A549 (cell line): Measurements from ENCODE around the gene MOB1A. TPM values are rescaled to one million over a fixed set of nuclear protein-coding genes. Genes with fewer than 3 reads are reported as not detected.
A peak's percentile ranks its signal among the peaks of the same experiment; 100 is the strongest.

Source experiments
- ATAC-seq, 2 experiments: fragments of 200-7000 bp in 1 of 2; fragments of >200 bp in 1 of 2; cut with Nextera tagmentation in 1 of 2; cut with Tn5 transposase in 1 of 2; 3 replicates each; pipeline versions ENCODE4 v1.8.0 to v1.9.1; 2018 to 2020; ENCODE audit warnings: mild to moderate bottlenecking in 1 of 2, moderate library complexity in 1 of 2
- CTCF ChIA-PET: fragments of 300-600 bp; sonication (Branson Sonifier 250); formaldehyde crosslinking; extraction: SDS; loops from one replicate; lab custom pipeline; 2021; ENCODE audit warnings: antibody characterized with exemption, inconsistent platforms; lab: Yijun Ruan, JAX
- POLR2A ChIA-PET: fragments of 350-600 bp; formaldehyde crosslinking; extraction: SDS; loops from one replicate; lab custom pipeline; 2021; ENCODE audit warnings: antibody characterized with exemption, inconsistent platforms; lab: Yijun Ruan, JAX
- DNase-seq, 2 experiments: peaks; one replicate each; pipeline versions ENCODE4 v3.0.0 to v3.0.0-alpha.2; 2011 to 2016; ENCODE audit warnings: low read depth in 1 of 2, low spot score in 1 of 2
- FAIRE-seq: peaks from 2 replicates; lab custom pipeline; 2011; peaks lifted over from hg19 to GRCh38; lab: Jason Lieb, UNC
- H3K27ac ChIP-seq, 2 experiments: fragments of >200 bp; sonication (Bioruptor Twin); formaldehyde crosslinking; 3 replicates each; pipeline ENCODE4 v1.5.1; 2016 to 2017
- H3K4me1 ChIP-seq: fragments of >200 bp; sonication (Bioruptor Twin); formaldehyde crosslinking; 3 replicates; pipeline ENCODE4 v1.6.1; 2016
- H3K4me2 ChIP-seq: fragments of >200 bp; sonication (Bioruptor Twin); formaldehyde crosslinking; 3 replicates; pipeline ENCODE4 v1.6.1; 2016
- H3K4me3 ChIP-seq: fragments of >200 bp; sonication (Bioruptor Twin); formaldehyde crosslinking; 3 replicates; pipeline ENCODE4 v1.5.1; 2016
- H3K9me3 ChIP-seq: fragments of >200 bp; sonication (Bioruptor Twin); formaldehyde crosslinking; 3 replicates; pipeline ENCODE4 v1.6.1; 2016
- CBX2 ChIP-seq: fragments of 200-600 bp; sonication (generic); IDR thresholded peaks from 2 replicates; pipeline ENCODE4 v1.6.1; 2016; ENCODE audit warnings: low read depth, mild to moderate bottlenecking, borderline replicate concordance
- CBX8 ChIP-seq: fragments of 200-600 bp; sonication (generic); IDR thresholded peaks from 2 replicates; pipeline ENCODE4 v1.6.1; 2016
- CEBPB ChIP-seq, 2 experiments: fragments of >200 bp in 1 of 2; sonication (Bioruptor Twin) in 1 of 2; formaldehyde crosslinking in 1 of 2; IDR thresholded peaks; 2 replicates each; pipeline ENCODE4 v1.6.1; 2012 to 2016
- CHD2 ChIP-seq: fragments of 150-350 bp; IDR thresholded peaks from 2 replicates; pipeline ENCODE4 v1.6.1; 2014; ENCODE audit warnings: low read length; ENCODE audit not compliant: partially characterized antibody
- ESRRA ChIP-seq: fragments of 150-350 bp; IDR thresholded peaks from 2 replicates; pipeline ENCODE4 v1.6.1; 2014; ENCODE audit warnings: mild to moderate bottlenecking, low read length, borderline replicate concordance
- FOSB ChIP-seq: fragments of 250-450 bp; sonication (Bioruptor Pico); IDR thresholded peaks from 2 replicates; pipeline ENCODE4 v1.5.0; 2020; ENCODE audit warnings: mild to moderate bottlenecking, moderate library complexity
- HOXA7 ChIP-seq: fragments of 250-450 bp; sonication (Bioruptor Pico); IDR thresholded peaks from 2 replicates; pipeline ENCODE4 v1.5.0; 2020; ENCODE audit warnings: mild to moderate bottlenecking, moderate library complexity
- JUN ChIP-seq, 2 experiments: fragments of >200 bp; sonication (Bioruptor Twin); formaldehyde crosslinking; IDR thresholded peaks; 2 replicates in 1 of 2; 3 replicates in 1 of 2; pipeline ENCODE4 v1.6.1; 2016 to 2017
- KDM5A ChIP-seq: fragments of 200-600 bp; sonication (generic); IDR thresholded peaks from 2 replicates; pipeline ENCODE4 v1.6.1; 2016; ENCODE audit warnings: antibody characterized with exemption, mild to moderate bottlenecking
- MAZ ChIP-seq: fragments of 150-350 bp; IDR thresholded peaks from 2 replicates; pipeline ENCODE4 v1.6.1; 2014; ENCODE audit warnings: antibody characterized with exemption, low read depth, low read length, borderline replicate concordance
- POLR2A ChIP-seq: IDR thresholded peaks from 2 replicates; pipeline ENCODE4 v1.6.1; 2012; ENCODE audit warnings: mild to moderate bottlenecking, low read length
- POLR2AphosphoS2 ChIP-seq: conservative IDR thresholded peaks from 2 replicates; pipeline ENCODE4 v1.6.1; 2012; ENCODE audit warnings: low read length, improper control_type of control experiment, inconsistent platforms
- RAD21 ChIP-seq, 2 experiments: fragments of >200 bp in 1 of 2; sonication (Bioruptor Twin) in 1 of 2; formaldehyde crosslinking in 1 of 2; IDR thresholded peaks in 1 of 2; conservative IDR thresholded peaks in 1 of 2; 2 replicates in 1 of 2; 3 replicates in 1 of 2; pipeline ENCODE4 v1.6.1; 2012 to 2018; ENCODE audit warnings: inconsistent platforms in 1 of 2
- RARB ChIP-seq: fragments of 250-450 bp; sonication (Bioruptor Pico); IDR thresholded peaks from 2 replicates; pipeline ENCODE4 v1.8.0; 2021; ENCODE audit warnings: mild to moderate bottlenecking, moderate library complexity
- RFX5 ChIP-seq: fragments of 450-650 bp; IDR thresholded peaks from 2 replicates; pipeline ENCODE4 v1.7.1; 2014; ENCODE audit warnings: antibody characterized with exemption, mild to moderate bottlenecking, moderate library complexity
- SREBF2 ChIP-seq: fragments of 450-650 bp; IDR thresholded peaks from 2 replicates; pipeline ENCODE4 v1.6.1; 2014; ENCODE audit warnings: mild to moderate bottlenecking, moderate library complexity
- TFCP2L1 ChIP-seq: fragments of 250-450 bp; sonication (Bioruptor Pico); IDR thresholded peaks from 2 replicates; pipeline ENCODE4 v1.5.0; 2021; ENCODE audit warnings: mild to moderate bottlenecking
- TP53 ChIP-seq: fragments of 250-450 bp; sonication (Bioruptor Pico); IDR thresholded peaks from 2 replicates; pipeline ENCODE4 v1.5.0; 2021; ENCODE audit warnings: mild to moderate bottlenecking, moderate library complexity
- ZC3H11A ChIP-seq: fragments of 450-650 bp; IDR thresholded peaks from 2 replicates; pipeline ENCODE4 v1.6.1; 2014; ENCODE audit warnings: antibody characterized with exemption, mild to moderate bottlenecking
- ZNF302 ChIP-seq: fragments of 250-450 bp; sonication (Bioruptor Pico); IDR thresholded peaks from 2 replicates; pipeline ENCODE4 v1.9.0; 2021; ENCODE audit warnings: inconsistent platforms, mild to moderate bottlenecking, moderate library complexity
- WGBS: methylation state at CpG from one replicate; pipeline ENCODE4 v1.1.6; 2017; ENCODE audit errors: missing lambda C conversion rate; 5-methylcytosine and 5-hydroxymethylcytosine counted together
- polyA plus RNA-seq, 4 experiments: library from polyadenylated mRNA; depleted of rRNA in 3 of 4; stranded (reverse); fragments of >200 nt; fragmentation: RNase III in 1 of 4; extraction: RNeasy Plus Mini Kit Qiagen cat#74134 plus additional on column Dnase treatment in 1 of 4; gene quantifications; 2 replicates in 3 of 4; 3 replicates in 1 of 4; pipeline ENCODE4 v1.2.3, GENCODE V29; 2011 to 2017
- TF ChIP-seq, protein P1 (sequence below): fragments of >200 bp; sonication (Bioruptor Twin); formaldehyde crosslinking; IDR thresholded peaks from 3 replicates; pipeline ENCODE4 v1.6.1; 2016
- TF ChIP-seq, protein P2 (sequence below): fragments of 450-650 bp; IDR thresholded peaks from 2 replicates; pipeline ENCODE4 v1.6.1; 2014; ENCODE audit warnings: antibody characterized with exemption
- TF ChIP-seq, protein P3 (sequence below): fragments of 250-450 bp; sonication (Bioruptor Pico); IDR thresholded peaks from 2 replicates; pipeline ENCODE4 v1.5.0; 2021; ENCODE audit warnings: mild to moderate bottlenecking, moderate library complexity, borderline replicate concordance
- TF ChIP-seq, protein P4 (sequence below): IDR thresholded peaks from 2 replicates; pipeline ENCODE4 v1.6.1; 2012
- TF ChIP-seq, protein P5 (sequence below): IDR thresholded peaks from 2 replicates; pipeline ENCODE4 v1.6.1; 2012; ENCODE audit warnings: low read depth, borderline replicate concordance
- TF ChIP-seq, protein P6 (sequence below): fragments of >200 bp; sonication (Bioruptor Twin); formaldehyde crosslinking; IDR thresholded peaks from 2 replicates; pipeline ENCODE4 v1.6.1; 2016
- TF ChIP-seq, protein P7 (sequence below): fragments of 250-450 bp; sonication (Bioruptor Pico); IDR thresholded peaks from 2 replicates; pipeline ENCODE4 v1.5.0; 2020; ENCODE audit warnings: low read depth, mild to moderate bottlenecking, moderate library complexity

The MOB1A gene
- polyA plus RNA-seq, 2 of the 4 experiments (the other 2 are of a cell fraction), result 72.6 to 108 TPM

DNA sequence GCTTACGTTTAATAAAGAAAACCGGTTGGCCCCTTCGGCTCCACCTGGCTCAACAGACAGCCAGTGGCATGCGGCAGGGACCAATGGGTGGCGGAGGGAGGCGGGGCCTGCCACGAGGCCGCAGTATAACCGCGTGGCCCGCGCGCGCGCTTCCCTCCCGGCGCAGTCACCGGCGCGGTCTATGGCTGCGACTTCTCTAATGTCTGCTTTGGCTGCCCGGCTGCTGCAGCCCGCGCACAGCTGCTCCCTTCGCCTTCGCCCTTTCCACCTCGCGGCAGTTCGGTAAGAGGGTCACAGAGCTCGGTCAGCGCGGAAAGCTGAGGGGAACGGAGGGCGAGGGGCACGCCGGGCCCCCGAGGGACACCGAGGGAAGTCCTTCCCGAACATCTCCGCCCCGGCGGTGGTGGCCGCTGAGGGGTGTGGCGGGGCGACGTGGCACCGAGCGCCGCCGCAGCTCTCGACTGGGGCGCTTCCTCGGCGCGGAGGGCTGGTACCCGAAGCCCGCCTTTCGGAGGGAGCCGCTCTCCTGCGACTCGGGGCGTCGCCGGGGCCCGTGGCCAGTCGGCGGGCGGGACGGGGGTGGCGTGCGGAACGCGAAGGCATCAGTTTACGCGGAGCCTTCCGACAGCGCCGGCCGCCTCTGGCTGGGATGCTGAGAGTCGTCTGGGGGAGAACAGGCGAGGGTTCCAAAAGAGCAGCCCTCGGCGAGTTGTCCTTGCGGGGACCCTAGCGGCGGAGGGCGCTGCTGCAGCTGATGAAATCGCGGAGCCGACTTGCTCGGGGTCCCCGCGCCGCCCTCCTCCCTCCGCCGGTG is 20.0 kb upstream of the MOB1A start, which contains the start of gene MTHFD2 (continued):
- TF ChIP-seq, protein P1, sequence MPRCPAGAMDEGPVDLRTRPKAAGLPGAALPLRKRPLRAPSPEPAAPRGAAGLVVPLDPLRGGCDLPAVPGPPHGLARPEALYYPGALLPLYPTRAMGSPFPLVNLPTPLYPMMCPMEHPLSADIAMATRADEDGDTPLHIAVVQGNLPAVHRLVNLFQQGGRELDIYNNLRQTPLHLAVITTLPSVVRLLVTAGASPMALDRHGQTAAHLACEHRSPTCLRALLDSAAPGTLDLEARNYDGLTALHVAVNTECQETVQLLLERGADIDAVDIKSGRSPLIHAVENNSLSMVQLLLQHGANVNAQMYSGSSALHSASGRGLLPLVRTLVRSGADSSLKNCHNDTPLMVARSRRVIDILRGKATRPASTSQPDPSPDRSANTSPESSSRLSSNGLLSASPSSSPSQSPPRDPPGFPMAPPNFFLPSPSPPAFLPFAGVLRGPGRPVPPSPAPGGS, result peak; percentile 99
- TF ChIP-seq TP53 (CRISPR knock-in tag), result peak; percentile 81; the same call in 1 of the 2 replicates
- TF ChIP-seq, protein P2, sequence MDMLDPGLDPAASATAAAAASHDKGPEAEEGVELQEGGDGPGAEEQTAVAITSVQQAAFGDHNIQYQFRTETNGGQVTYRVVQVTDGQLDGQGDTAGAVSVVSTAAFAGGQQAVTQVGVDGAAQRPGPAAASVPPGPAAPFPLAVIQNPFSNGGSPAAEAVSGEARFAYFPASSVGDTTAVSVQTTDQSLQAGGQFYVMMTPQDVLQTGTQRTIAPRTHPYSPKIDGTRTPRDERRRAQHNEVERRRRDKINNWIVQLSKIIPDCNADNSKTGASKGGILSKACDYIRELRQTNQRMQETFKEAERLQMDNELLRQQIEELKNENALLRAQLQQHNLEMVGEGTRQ, result peak; percentile 85
- peak; percentile 100 for TF ChIP-seq POLR2A
- no peak for TF ChIP-seq ZNF302 (CRISPR knock-in tag)
- 0 out of 2 replicates have a peak, but pooled peaks have one; percentile 57 for TF ChIP-seq HOXA7 (CRISPR knock-in tag)
- TF ChIP-seq, protein P3, sequence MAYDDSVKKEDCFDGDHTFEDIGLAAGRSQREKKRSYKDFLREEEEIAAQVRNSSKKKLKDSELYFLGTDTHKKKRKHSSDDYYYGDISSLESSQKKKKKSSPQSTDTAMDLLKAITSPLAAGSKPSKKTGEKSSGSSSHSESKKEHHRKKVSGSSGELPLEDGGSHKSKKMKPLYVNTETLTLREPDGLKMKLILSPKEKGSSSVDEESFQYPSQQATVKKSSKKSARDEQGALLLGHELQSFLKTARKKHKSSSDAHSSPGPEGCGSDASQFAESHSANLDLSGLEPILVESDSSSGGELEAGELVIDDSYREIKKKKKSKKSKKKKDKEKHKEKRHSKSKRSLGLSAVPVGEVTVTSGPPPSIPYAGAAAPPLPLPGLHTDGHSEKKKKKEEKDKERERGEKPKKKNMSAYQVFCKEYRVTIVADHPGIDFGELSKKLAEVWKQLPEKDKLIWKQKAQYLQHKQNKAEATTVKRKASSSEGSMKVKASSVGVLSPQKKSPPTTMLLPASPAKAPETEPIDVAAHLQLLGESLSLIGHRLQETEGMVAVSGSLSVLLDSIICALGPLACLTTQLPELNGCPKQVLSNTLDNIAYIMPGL (CRISPR knock-in tag), result peak; percentile 72; the same call in 1 of the 2 replicates
- no peak for TF ChIP-seq CBX2
- TF ChIP-seq JUN (IDR thresholded peaks at IDR 0.05), result peak; percentile 99 to 100
- TF ChIP-seq, protein P4, sequence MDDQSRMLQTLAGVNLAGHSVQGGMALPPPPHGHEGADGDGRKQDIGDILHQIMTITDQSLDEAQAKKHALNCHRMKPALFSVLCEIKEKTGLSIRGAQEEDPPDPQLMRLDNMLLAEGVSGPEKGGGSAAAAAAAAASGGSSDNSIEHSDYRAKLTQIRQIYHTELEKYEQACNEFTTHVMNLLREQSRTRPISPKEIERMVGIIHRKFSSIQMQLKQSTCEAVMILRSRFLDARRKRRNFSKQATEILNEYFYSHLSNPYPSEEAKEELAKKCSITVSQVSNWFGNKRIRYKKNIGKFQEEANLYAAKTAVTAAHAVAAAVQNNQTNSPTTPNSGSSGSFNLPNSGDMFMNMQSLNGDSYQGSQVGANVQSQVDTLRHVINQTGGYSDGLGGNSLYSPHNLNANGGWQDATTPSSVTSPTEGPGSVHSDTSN, result peak; percentile 86
- TF ChIP-seq, protein P5, sequence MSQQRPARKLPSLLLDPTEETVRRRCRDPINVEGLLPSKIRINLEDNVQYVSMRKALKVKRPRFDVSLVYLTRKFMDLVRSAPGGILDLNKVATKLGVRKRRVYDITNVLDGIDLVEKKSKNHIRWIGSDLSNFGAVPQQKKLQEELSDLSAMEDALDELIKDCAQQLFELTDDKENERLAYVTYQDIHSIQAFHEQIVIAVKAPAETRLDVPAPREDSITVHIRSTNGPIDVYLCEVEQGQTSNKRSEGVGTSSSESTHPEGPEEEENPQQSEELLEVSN, result peak; percentile 97
- 0 out of 2 replicates have a peak, but pooled peaks have one; percentile 60 for TF ChIP-seq MAZ
- TF ChIP-seq RAD21 (conservative IDR thresholded peaks at IDR 0.05 in 1 of 2, IDR thresholded peaks at IDR 0.05 in 1 of 2), result peak; percentile 26 to 27; a peak in 2 of 5 replicates
- TF ChIP-seq RARB (CRISPR knock-in tag), result peak; percentile 73; the same call in 1 of the 2 replicates
- no peak; a peak in 1 of 4 replicates for TF ChIP-seq CEBPB (IDR thresholded peaks at IDR 0.05)
- TF ChIP-seq KDM5A, result no peak; the same call in 1 of the 2 replicates
- 0 out of 2 replicates have a peak, but pooled peaks have one; percentile 42 for TF ChIP-seq FOSB
- peak; percentile 15 for TF ChIP-seq CHD2
- peak; percentile 95 for TF ChIP-seq TFCP2L1 (CRISPR knock-in tag)

DNA sequence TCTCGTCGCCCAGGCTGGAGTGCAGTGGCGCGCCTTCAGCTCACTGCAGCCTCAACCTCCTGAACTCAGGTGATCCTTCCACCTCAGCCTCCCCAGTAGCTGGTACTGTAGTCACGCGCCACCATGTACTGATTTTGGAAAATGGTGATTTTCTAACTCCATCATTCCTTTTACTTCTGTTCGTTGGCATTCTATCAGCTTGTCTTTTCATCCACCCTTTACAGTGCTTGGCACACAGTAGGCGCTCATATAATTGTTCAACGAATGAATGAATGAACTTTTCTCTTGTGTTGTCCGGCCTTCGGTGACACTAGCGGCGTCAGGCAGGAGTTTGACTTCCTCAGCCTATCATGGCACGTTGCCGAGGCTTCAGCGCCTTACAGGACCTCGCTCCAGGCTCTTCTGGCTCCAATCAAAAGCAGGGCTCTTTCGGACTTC is 19.4 kb upstream of the MOB1A start:
- 16% methylated on average over 18 of the region's 18 CpGs for WGBS
- POLR2A ChIA-PET, result interaction anchor here (0.5 to 2.4 kb wide), 11 partner anchors 9 to 77 kb away, joined by 3 to 29 read pairs (median 5); partner anchors contain the start of gene MOB1A
- no peak for FAIRE-seq
- TF ChIP-seq, protein P6, sequence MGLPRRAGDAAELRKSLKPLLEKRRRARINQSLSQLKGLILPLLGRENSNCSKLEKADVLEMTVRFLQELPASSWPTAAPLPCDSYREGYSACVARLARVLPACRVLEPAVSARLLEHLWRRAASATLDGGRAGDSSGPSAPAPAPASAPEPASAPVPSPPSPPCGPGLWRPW, result no peak
- TF ChIP-seq SREBF2 (no peak), ESRRA (no peak), POLR2AphosphoS2 (0 out of 2 replicates have a peak, but pooled peaks have one; percentile 38), RFX5 (peak; percentile 87; the same call in 1 of the 2 replicates), CBX8 (no peak), CHD2 (no peak), CEBPB (IDR thresholded peaks at IDR 0.05) (no peak), ZNF302 (CRISPR knock-in tag) (no peak), ZC3H11A (no peak)
- TF ChIP-seq, protein P4, result no peak
- TF ChIP-seq, protein P7, sequence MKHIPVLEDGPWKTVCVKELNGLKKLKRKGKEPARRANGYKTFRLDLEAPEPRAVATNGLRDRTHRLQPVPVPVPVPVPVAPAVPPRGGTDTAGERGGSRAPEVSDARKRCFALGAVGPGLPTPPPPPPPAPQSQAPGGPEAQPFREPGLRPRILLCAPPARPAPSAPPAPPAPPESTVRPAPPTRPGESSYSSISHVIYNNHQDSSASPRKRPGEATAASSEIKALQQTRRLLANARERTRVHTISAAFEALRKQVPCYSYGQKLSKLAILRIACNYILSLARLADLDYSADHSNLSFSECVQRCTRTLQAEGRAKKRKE, result no peak; the same call in 1 of the 2 replicates
- H3K9me3 ChIP-seq, result no peaks in the 10 kb centered on the region
- CTCF ChIA-PET, result interaction anchor here (0.6 to 2.5 kb wide), 15 partner anchors 9 to 390 kb away, joined by 3 to 16 read pairs (median 5); no protein-coding TSS in a partner anchor
- H3K4me2 ChIP-seq, result peak overlapping the region; percentile 75
- peaks cover 37% of the 10 kb centered on the region for H3K4me1 ChIP-seq
- no peak for DNase-seq
- ATAC-seq, result peak; percentile 2 to 17; a peak in 3 of 6 replicates
- H3K4me3 ChIP-seq, result peak overlapping the region; percentile 94
- H3K27ac ChIP-seq, result peak overlapping the region; percentile 50 to 77
